Chondrocyte (in vitro differentiated cells): ENCODE data around the gene PLPP4. TPM values are rescaled to one million over a fixed set of nuclear protein-coding genes. Genes with fewer than 3 reads are reported as not detected.

Source experiments
- DNase-seq: peaks from one replicate; pipeline ENCODE4 v3.0.0; 2021; ENCODE audit warnings: mixed read lengths, low spot score
- H3K27ac Mint-ChIP-seq: one replicate; pipeline ENCODE4 v1.8.0; 2021; ENCODE audit warnings: mild to moderate bottlenecking, moderate library complexity, mixed read lengths; ENCODE audit not compliant: unreplicated experiment
- H3K27me3 Mint-ChIP-seq: 2 replicates; pipeline ENCODE4 v1.8.0; 2021; ENCODE audit warnings: low read depth, mixed read lengths
- H3K36me3 Mint-ChIP-seq: 2 replicates; pipeline ENCODE4 v1.8.0; 2021; ENCODE audit warnings: low read depth, mixed read lengths
- H3K4me1 Mint-ChIP-seq: 2 replicates; pipeline ENCODE4 v1.8.0; 2021; ENCODE audit warnings: low read depth, mild to moderate bottlenecking, mixed read lengths
- H3K4me3 Mint-ChIP-seq: one replicate; pipeline ENCODE4 v1.8.0; 2021; ENCODE audit warnings: mild to moderate bottlenecking, moderate library complexity, mixed read lengths; ENCODE audit not compliant: unreplicated experiment
- H3K9me3 Mint-ChIP-seq: 2 replicates; pipeline ENCODE4 v1.8.0; 2021; ENCODE audit warnings: low read depth, mixed read lengths
- CTCF ChIP-seq: fragments of 200-600 bp; sonication (generic); IDR thresholded peaks from 2 replicates; pipeline ENCODE4 v1.5.0; 2021; ENCODE audit warnings: antibody characterized with exemption, mild to moderate bottlenecking, moderate library complexity
- total RNA-seq: library from RNA; stranded (reverse); gene quantifications from 3 replicates; pipeline ENCODE4 v1.2.1, GENCODE V29; 2021

PLPP4 gene
- total RNA-seq, 1 donor from 2014 or later = 3.0 TPM

DNA sequence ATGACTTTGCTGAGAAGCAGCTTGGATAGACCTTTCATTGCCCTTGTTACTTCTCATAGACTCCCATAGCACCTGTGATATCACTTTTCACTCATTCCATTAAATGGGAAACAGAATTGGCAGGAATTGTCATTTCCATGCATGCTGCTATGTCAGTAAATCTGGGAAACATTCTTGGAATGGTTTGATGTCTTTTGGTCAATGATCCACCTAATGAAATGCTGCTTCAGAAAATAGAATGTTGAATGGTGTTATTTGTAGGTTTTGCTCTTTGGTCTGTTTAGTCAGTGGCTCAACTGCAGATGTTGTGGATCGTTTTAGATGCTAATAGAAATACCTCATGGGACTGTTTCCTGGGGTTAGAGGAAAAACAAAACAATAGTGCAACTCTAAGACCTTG is 127.8 kb downstream of the PLPP4 start:
- H3K27me3 Mint-ChIP-seq = no peaks in the 10 kb centered on the region
- no peak for TF ChIP-seq CTCF
- no peaks in the 10 kb centered on the region for H3K9me3 Mint-ChIP-seq
- H3K4me3 Mint-ChIP-seq = no peak overlapping the region
- no peak for DNase-seq
- H3K4me1 Mint-ChIP-seq = no peaks in the 10 kb centered on the region
- no peak overlapping the region for H3K27ac Mint-ChIP-seq
- no peaks in the 10 kb centered on the region for H3K36me3 Mint-ChIP-seq

- no peak overlapping the region for H3K4me3 Mint-ChIP-seq
- H3K4me1 Mint-ChIP-seq = no peaks in the 10 kb centered on the region
- no peak overlapping the region for H3K27ac Mint-ChIP-seq
- H3K9me3 Mint-ChIP-seq = no peaks in the 10 kb centered on the region
- TF ChIP-seq CTCF = no peak
- H3K36me3 Mint-ChIP-seq = no peaks in the 10 kb centered on the region
- H3K27me3 Mint-ChIP-seq = no peaks in the 10 kb centered on the region
- no peak for DNase-seq
Measured at GRCh38 chr10:120586471-120586872, 129.4 kb downstream of the PLPP4 start.

DNA sequence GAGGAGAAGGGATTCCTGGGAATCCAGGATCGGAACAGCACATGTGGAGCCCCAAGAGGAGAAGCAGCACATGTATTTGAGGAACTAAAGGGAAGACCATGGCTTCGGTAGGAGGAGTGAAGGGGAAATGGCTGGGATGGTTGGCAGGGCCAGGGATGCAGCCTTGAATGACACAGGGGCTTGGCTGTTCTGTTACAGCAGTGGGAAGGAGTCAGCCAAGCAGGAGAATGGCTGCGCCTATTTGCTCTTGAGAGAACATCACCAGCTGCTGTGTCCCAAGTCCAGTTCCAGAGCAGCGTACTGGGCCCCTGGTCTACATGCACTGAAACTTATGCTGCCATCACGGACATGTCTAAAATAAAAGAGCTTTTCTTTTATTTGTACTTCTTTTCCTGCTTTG is 130.0 kb downstream of the PLPP4 start:
- Mint-ChIP-seq H3K9me3 (peaks cover 2% of the 10 kb centered on the region), H3K36me3 (no peaks in the 10 kb centered on the region), H3K27me3 (no peaks in the 10 kb centered on the region), H3K27ac (no peak overlapping the region), H3K4me3 (no peak overlapping the region), H3K4me1 (no peaks in the 10 kb centered on the region)
- no peak for DNase-seq
- no peak for TF ChIP-seq CTCF

DNA sequence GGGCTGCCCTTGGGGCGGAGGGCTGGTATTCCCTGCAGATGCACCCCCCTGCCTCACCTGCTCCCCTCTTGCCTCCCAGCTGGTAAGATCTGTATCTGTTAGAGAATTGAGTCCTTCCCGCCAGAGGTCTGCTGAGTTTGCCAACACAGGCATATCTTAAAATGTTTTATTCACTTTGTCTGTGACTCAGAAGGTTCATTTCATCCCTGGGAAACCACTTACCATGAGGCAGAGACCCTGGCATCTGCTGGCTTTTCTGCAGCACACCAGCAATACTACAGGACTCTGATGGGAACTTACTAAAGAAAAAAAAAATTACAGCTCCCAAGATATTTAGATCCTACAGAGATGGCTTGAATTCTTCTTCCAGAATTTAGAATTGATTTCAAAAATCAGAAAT is 131.3 kb downstream of the PLPP4 start:
- Mint-ChIP-seq H3K4me3 (no peak overlapping the region), H3K4me1 (no peaks in the 10 kb centered on the region), H3K27ac (no peak overlapping the region), H3K36me3 (no peaks in the 10 kb centered on the region), H3K27me3 (no peaks in the 10 kb centered on the region), H3K9me3 (peaks cover 2% of the 10 kb centered on the region)
- no peak for DNase-seq
- TF ChIP-seq CTCF = no peak

DNA sequence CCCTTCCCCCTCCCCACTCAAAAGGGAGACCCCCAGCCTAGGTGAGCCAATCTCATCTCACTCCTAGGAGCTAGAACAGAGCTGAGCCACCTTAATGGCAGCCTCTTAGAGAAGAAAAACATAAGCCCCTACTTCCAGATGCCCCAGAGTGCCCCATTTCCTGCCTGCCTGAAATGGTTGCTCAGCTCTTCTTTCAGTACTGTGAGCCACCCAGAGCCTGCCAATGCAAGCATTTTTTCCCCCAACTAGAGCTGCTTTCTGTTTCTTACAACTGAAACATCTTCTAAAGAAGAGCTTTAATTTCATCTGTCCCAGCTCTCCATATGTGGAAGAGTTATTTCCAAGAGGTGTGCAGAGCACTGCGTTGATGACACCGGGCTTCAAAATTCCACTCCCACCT is 136.7 kb downstream of the PLPP4 start:
- no peak for DNase-seq
- Mint-ChIP-seq H3K9me3 (peaks cover 2% of the 10 kb centered on the region), H3K27ac (no peak overlapping the region), H3K27me3 (no peaks in the 10 kb centered on the region), H3K36me3 (no peaks in the 10 kb centered on the region), H3K4me1 (no peaks in the 10 kb centered on the region), H3K4me3 (no peak overlapping the region)
- no peak for TF ChIP-seq CTCF
